ENCODE results near the gene GPC3.

DNA sequence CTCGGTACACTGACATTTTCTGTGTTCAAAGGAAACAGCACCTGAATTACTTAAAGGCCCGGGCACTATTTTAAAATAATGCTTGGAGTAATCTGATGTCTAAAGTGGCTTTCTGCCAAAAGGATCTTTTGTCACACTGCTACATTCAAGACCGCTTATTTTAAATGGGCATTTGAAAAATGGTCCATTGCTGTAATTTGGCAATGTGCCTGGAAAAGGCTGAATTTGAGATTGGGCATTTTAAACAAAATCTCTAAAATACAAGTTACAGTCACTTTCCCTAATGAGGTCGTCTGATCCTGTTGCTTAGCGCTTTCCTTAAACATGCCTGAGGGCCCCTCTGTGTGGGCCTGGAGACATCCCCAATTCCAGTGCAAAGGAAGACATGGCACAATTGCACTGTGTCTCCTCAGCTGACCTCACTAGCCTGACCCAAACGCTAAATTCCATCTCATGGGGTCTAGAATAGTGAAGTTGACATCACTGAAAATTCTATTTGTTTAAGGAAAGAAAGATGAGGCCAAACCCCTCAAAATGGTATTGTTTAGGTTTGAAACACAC lies 214.2 kb downstream of the GPC3 start:
- TF ChIP-seq TARDBP (IDR thresholded peaks at IDR 0.05) (no peak), HDGF (IDR thresholded peaks at IDR 0.05; ENCODE audit: borderline replicate concordance) (no peak), CTBP1 (IDR thresholded peaks at IDR 0.05; ENCODE audit: borderline replicate concordance) (no peak), ZNF384 (IDR thresholded peaks at IDR 0.05) (no peak), FOXM1 (IDR thresholded peaks at IDR 0.05; ENCODE audit: borderline replicate concordance) (no peak), NFRKB (IDR thresholded peaks at IDR 0.05) (no peak), SUZ12 (IDR thresholded peaks at IDR 0.05) (no peak), SP1 (IDR thresholded peaks at IDR 0.05) (no peak), ELF4 (IDR thresholded peaks at IDR 0.05) (no peak)
- TF ChIP-seq, protein P1, sequence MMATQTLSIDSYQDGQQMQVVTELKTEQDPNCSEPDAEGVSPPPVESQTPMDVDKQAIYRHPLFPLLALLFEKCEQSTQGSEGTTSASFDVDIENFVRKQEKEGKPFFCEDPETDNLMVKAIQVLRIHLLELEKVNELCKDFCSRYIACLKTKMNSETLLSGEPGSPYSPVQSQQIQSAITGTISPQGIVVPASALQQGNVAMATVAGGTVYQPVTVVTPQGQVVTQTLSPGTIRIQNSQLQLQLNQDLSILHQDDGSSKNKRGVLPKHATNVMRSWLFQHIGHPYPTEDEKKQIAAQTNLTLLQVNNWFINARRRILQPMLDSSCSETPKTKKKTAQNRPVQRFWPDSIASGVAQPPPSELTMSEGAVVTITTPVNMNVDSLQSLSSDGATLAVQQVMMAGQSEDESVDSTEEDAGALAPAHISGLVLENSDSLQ (IDR thresholded peaks at IDR 0.05) = no peak

Measured in HEK293T (cell line).